SK-N-SH (cell line): ENCODE data around the gene PLA2G2F. TPM values are rescaled to one million over a fixed set of nuclear protein-coding genes. Genes with fewer than 3 reads are reported as not detected.

Experiments used
- CTCF ChIA-PET: fragments of 300-600, 350-600 bp; formaldehyde crosslinking; extraction: SDS; loops from one replicate; lab custom pipeline; 2021; lab: Yijun Ruan, JAX
- POLR2A ChIA-PET: fragments of 350-600 bp; sonication (Branson Sonifier 250); formaldehyde crosslinking; extraction: SDS; loops from one replicate; lab custom pipeline; 2020; ENCODE audit warnings: antibody characterized with exemption, inconsistent platforms; lab: Yijun Ruan, JAX
- DNase-seq: peaks from one replicate; pipeline ENCODE4 v3.0.0; 2012
- H2AFZ ChIP-seq: fragments of 200-600 bp; sonication (generic); 2 replicates; pipeline ENCODE4 v1.8.1; 2016; ENCODE audit warnings: antibody characterized with exemption, mild to moderate bottlenecking, low read depth
- H3F3A ChIP-seq: fragments of 200-600 bp; sonication (generic); replicated peaks from 2 replicates; pipeline ENCODE3; 2016; ENCODE audit warnings: antibody characterized with exemption, mild to moderate bottlenecking; ENCODE audit not compliant: insufficient read depth
- H3K27ac ChIP-seq, 2 experiments: fragments of 200-500 bp in 1 of 2; fragments of 200-600 bp in 1 of 2; sonication (Bioruptor generic) in 1 of 2; sonication (generic), shearing (Covaris generic) in 1 of 2; 2 replicates each; pipeline versions ENCODE4 v1.5.1 to v1.6.1; 2014 to 2016; ENCODE audit warnings: low read depth in 2 of 2, inconsistent platforms in 1 of 2, low read length in 1 of 2, mild to moderate bottlenecking in 1 of 2, mixed read lengths in 1 of 2
- H3K27me3 ChIP-seq: fragments of 200-600 bp; sonication (generic), shearing (Covaris generic); 2 replicates; pipeline ENCODE4 v1.6.1; 2016; ENCODE audit warnings: mixed run types; ENCODE audit not compliant: insufficient read depth
- H3K36me3 ChIP-seq, 2 experiments: fragments of 200-500 bp in 1 of 2; fragments of 200-600 bp in 1 of 2; sonication (Bioruptor generic) in 1 of 2; sonication (generic) in 1 of 2; replicated peaks in 1 of 2; 2 replicates each; pipeline versions ENCODE3 to v1.5.1; 2014 to 2016; ENCODE audit warnings: low read length in 1 of 2, mild to moderate bottlenecking in 1 of 2; ENCODE audit not compliant: insufficient read depth in 2 of 2, control insufficient read depth in 1 of 2
- H3K4me1 ChIP-seq, 2 experiments: fragments of 200-500 bp in 1 of 2; fragments of 200-600 bp in 1 of 2; sonication (Bioruptor generic) in 1 of 2; sonication (generic), shearing (Covaris generic) in 1 of 2; 2 replicates each; pipeline versions ENCODE4 v1.5.1 to v1.6.1; 2014 to 2016; ENCODE audit warnings: low read depth in 1 of 2, low read length in 1 of 2, mixed run types in 1 of 2; ENCODE audit not compliant: insufficient read depth in 2 of 2, control insufficient read depth in 1 of 2
- H3K4me2 ChIP-seq: fragments of 200-600 bp; sonication (generic), shearing (Covaris generic); 2 replicates; pipeline ENCODE4 v1.6.1; 2017; ENCODE audit warnings: mixed run types
- H3K4me3 ChIP-seq, 2 experiments: fragments of 200-500 bp in 1 of 2; fragments of 200-600 bp in 1 of 2; sonication (Bioruptor generic) in 1 of 2; sonication (generic), shearing (Covaris generic) in 1 of 2; 2 replicates each; pipeline versions ENCODE4 v1.5.1 to v1.8.1; 2014 to 2016; ENCODE audit warnings: low read depth in 2 of 2, inconsistent platforms in 1 of 2, low read length in 1 of 2, mild to moderate bottlenecking in 1 of 2, mixed read lengths in 1 of 2, moderate library complexity in 1 of 2
- H3K79me2 ChIP-seq: fragments of 200-600 bp; sonication (generic); 2 replicates; pipeline ENCODE4 v1.8.1; 2017; ENCODE audit warnings: mild to moderate bottlenecking; ENCODE audit not compliant: insufficient read depth
- H3K9ac ChIP-seq: fragments of 200-600 bp; sonication (generic); 2 replicates; pipeline ENCODE4 v1.6.1; 2017; ENCODE audit warnings: mixed run types
- H3K9me2 ChIP-seq: fragments of 200-600 bp; sonication (generic); 2 replicates; pipeline ENCODE4 v1.6.1; 2017; ENCODE audit warnings: mixed run types
- H3K9me3 ChIP-seq: fragments of 200-600 bp; sonication (generic); 2 replicates; pipeline ENCODE4 v1.6.1; 2017; ENCODE audit warnings: mixed run types, mild to moderate bottlenecking, moderate library complexity
- H4K20me1 ChIP-seq: fragments of 200-600 bp; sonication (generic); 2 replicates; pipeline ENCODE4 v1.6.1; 2017; ENCODE audit warnings: mild to moderate bottlenecking, mixed run types; ENCODE audit not compliant: insufficient read depth
- FOSL2 ChIP-seq: IDR thresholded peaks from 2 replicates; pipeline ENCODE4 v1.4.0; 2012; ENCODE audit warnings: low read depth, mild to moderate bottlenecking, moderate library complexity, borderline replicate concordance
- GATA2 ChIP-seq: sonication (generic); formaldehyde crosslinking; IDR thresholded peaks from 2 replicates; pipeline ENCODE4 v1.5.0; 2020; ENCODE audit warnings: mild to moderate bottlenecking, missing genetic modification reagents
- JUND ChIP-seq: IDR thresholded peaks from 2 replicates; pipeline ENCODE4 v1.4.0; 2012
- MEF2A ChIP-seq: IDR thresholded peaks from 2 replicates; pipeline ENCODE4 v1.4.0; 2012; ENCODE audit warnings: low read depth, borderline replicate concordance
- NFIC ChIP-seq: IDR thresholded peaks from 2 replicates; pipeline ENCODE4 v1.4.0; 2012; ENCODE audit warnings: borderline replicate concordance
- PBX3 ChIP-seq: IDR thresholded peaks from 2 replicates; pipeline ENCODE4; 2012
- RCOR1 ChIP-seq: fragments of 150-350 bp; IDR thresholded peaks from 2 replicates; pipeline ENCODE4 v1.6.1; 2017; ENCODE audit warnings: antibody characterized with exemption, low read length
- SMC3 ChIP-seq: IDR thresholded peaks from 2 replicates; pipeline ENCODE4 v1.6.1; 2012; ENCODE audit warnings: low read depth, low read length, improper control_type of control experiment
- TCF12 ChIP-seq: IDR thresholded peaks from 2 replicates; pipeline ENCODE4 v1.4.0; 2012
- TEAD4 ChIP-seq: IDR thresholded peaks from 2 replicates; pipeline ENCODE4 v1.4.0; 2012; ENCODE audit warnings: mild to moderate bottlenecking, borderline replicate concordance; ENCODE audit not compliant: insufficient read depth
- WGBS: methylation state at CpG from one replicate; pipeline ENCODE4 v1.1.6; 2017; ENCODE audit warnings: low lambda C conversion rate; 5-methylcytosine and 5-hydroxymethylcytosine counted together
- polyA plus RNA-seq, 3 experiments: library from polyadenylated mRNA; depleted of rRNA; stranded (reverse); fragments of >200 nt; gene quantifications; 2 replicates each; pipeline ENCODE4 v1.2.3, GENCODE V29; 2012
- TF ChIP-seq, protein P1 (sequence below): IDR thresholded peaks from 2 replicates; pipeline ENCODE4 v1.4.0; 2012; ENCODE audit warnings: low read depth, borderline replicate concordance
- TF ChIP-seq, protein P2 (sequence below): IDR thresholded peaks from 2 replicates; pipeline ENCODE4 v1.4.0; 2012; ENCODE audit warnings: low read depth
- TF ChIP-seq, protein P3 (sequence below): fragments of 150-350 bp; IDR thresholded peaks from 2 replicates; pipeline ENCODE4 v1.6.1; 2016; ENCODE audit warnings: mild to moderate bottlenecking, low read depth, low read length
- TF ChIP-seq, protein P4 (sequence below): fragments of 200-600 bp; sonication (generic); IDR thresholded peaks from 2 replicates; pipeline ENCODE4 v1.6.1; 2017; ENCODE audit warnings: antibody characterized with exemption, mild to moderate bottlenecking, moderate library complexity

The PLA2G2F gene
- polyA plus RNA-seq, 1 of the 3 experiments (the other 2 are of a cell fraction), result not detected

- ChIA-PET POLR2A (no interaction called here), CTCF (interaction anchor here (0.9 to 1.5 kb wide), 3 partner anchors 58 to 400 kb away, joined by 3 to 7 read pairs (median 3); no protein-coding TSS in a partner anchor)
- H3K9ac ChIP-seq, result no peak overlapping the region
- H3K4me1 ChIP-seq, result no peaks in the 10 kb centered on the region
- no peaks in the 10 kb centered on the region for H3F3A ChIP-seq
- H3K4me3 ChIP-seq, result no peak overlapping the region
- no peaks in the 10 kb centered on the region for H3K79me2 ChIP-seq
- no peaks in the 10 kb centered on the region for H4K20me1 ChIP-seq
- no peak for DNase-seq
- H3K4me2 ChIP-seq, result no peak overlapping the region
- WGBS, result 23% methylated on average over 5 of the region's 5 CpGs
- TF ChIP-seq, protein P1, sequence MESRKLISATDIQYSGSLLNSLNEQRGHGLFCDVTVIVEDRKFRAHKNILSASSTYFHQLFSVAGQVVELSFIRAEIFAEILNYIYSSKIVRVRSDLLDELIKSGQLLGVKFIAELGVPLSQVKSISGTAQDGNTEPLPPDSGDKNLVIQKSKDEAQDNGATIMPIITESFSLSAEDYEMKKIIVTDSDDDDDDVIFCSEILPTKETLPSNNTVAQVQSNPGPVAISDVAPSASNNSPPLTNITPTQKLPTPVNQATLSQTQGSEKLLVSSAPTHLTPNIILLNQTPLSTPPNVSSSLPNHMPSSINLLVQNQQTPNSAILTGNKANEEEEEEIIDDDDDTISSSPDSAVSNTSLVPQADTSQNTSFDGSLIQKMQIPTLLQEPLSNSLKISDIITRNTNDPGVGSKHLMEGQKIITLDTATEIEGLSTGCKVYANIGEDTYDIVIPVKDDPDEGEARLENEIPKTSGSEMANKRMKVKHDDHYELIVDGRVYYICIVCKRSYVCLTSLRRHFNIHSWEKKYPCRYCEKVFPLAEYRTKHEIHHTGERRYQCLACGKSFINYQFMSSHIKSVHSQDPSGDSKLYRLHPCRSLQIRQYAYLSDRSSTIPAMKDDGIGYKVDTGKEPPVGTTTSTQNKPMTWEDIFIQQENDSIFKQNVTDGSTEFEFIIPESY, result no peak
- TF ChIP-seq GATA2 (CRISPR knock-in tag) (no peak), RCOR1 (no peak), TCF12 (no peak), MEF2A (no peak), TEAD4 (no peak), JUND (no peak), NFIC (no peak), PBX3 (no peak), SMC3 (no peak), FOSL2 (no peak)
- TF ChIP-seq, protein P2, sequence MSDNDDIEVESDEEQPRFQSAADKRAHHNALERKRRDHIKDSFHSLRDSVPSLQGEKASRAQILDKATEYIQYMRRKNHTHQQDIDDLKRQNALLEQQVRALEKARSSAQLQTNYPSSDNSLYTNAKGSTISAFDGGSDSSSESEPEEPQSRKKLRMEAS, result no peak
- TF ChIP-seq, protein P3, sequence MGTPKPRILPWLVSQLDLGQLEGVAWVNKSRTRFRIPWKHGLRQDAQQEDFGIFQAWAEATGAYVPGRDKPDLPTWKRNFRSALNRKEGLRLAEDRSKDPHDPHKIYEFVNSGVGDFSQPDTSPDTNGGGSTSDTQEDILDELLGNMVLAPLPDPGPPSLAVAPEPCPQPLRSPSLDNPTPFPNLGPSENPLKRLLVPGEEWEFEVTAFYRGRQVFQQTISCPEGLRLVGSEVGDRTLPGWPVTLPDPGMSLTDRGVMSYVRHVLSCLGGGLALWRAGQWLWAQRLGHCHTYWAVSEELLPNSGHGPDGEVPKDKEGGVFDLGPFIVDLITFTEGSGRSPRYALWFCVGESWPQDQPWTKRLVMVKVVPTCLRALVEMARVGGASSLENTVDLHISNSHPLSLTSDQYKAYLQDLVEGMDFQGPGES, result no peak
- TF ChIP-seq, protein P4, sequence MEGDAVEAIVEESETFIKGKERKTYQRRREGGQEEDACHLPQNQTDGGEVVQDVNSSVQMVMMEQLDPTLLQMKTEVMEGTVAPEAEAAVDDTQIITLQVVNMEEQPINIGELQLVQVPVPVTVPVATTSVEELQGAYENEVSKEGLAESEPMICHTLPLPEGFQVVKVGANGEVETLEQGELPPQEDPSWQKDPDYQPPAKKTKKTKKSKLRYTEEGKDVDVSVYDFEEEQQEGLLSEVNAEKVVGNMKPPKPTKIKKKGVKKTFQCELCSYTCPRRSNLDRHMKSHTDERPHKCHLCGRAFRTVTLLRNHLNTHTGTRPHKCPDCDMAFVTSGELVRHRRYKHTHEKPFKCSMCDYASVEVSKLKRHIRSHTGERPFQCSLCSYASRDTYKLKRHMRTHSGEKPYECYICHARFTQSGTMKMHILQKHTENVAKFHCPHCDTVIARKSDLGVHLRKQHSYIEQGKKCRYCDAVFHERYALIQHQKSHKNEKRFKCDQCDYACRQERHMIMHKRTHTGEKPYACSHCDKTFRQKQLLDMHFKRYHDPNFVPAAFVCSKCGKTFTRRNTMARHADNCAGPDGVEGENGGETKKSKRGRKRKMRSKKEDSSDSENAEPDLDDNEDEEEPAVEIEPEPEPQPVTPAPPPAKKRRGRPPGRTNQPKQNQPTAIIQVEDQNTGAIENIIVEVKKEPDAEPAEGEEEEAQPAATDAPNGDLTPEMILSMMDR, result no peak
- no peaks in the 10 kb centered on the region for H3K36me3 ChIP-seq
- no peaks in the 10 kb centered on the region for H3K9me2 ChIP-seq
- no peak overlapping the region for H2AFZ ChIP-seq
- no peaks in the 10 kb centered on the region for H3K9me3 ChIP-seq
- peaks cover 27% of the 10 kb centered on the region; the same call in 1 of the 2 replicates for H3K27me3 ChIP-seq
- no peak overlapping the region for H3K27ac ChIP-seq
These were observed 45.2 kb upstream of the PLA2G2F start for GRCh38 chr1:20093940-20094391.
